GM19452 (cell line): ENCODE measurements around the gene COA8.

Experiments used
- ATAC-seq: cut with Tn5 transposase; IDR thresholded peaks from one replicate; pipeline ENCODE4 v1.9.1; 2021; ENCODE audit not compliant: unreplicated experiment

Gene COA8

DNA sequence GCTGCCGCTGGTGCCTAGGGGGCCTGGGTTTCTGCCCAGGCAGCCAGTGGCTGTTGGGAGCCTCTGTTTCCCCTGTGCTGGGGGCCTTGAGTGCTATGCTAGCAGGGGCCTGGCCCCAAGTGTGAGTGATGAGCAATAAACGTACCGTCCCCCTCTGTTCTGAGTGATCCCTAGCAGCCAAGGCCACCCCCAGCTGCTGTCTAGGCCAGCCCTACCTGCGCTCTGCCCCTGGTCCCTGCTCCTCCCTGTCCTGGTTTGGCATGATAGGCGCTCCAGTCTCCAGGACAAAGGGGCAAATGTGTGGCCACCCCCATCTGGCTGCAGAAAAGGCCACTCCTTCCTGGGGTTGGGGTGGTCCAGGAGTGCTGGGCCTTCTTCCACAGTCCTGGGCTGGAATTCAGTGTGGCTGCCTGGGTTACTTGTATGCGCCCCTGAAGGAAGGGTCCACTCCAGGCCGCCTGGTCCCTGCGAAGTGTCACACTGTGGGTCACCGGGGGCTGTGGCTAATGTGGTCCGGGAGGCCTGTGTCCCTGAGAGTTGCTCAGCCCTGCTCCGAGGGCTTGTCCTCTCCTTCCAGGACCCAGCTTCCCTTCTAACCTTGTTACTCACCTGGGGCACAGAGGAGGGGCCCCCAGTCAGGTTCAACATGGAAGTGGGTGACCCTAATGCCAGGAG, 26.7 kb upstream of the COA8 start:
- no peak for ATAC-seq

DNA sequence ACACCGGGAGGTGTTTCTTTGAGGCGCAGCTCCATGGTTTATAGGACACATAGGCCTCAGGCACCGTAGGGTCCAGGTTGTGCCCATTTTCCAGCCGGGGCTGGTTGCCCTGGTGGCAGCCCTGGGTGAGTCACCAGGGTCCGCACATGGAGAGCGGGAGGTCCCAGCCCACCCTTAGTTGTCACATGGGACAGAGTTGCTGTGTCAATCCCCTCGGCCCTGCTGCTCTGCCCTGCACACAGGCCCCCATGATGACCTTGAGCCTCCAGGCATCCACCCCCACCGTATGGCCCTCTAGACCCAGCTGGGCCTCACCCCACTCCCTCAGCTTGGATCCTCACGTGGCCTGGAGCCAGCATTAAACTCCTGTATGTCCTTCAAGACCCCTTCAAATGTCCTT, 26.1 kb upstream of the COA8 start:
- no peak for ATAC-seq

GRCh38 chr14:103537175-103537990, 25.4 kb upstream of the COA8 start:
- no peak for ATAC-seq

- no peak for ATAC-seq
Measured at GRCh38 chr14:103538291-103539055, 24.3 kb upstream of the COA8 start.

- no peak for ATAC-seq
Measured at GRCh38 chr14:103539056-103539825, 23.5 kb upstream of the COA8 start.

GRCh38 chr14:103540821-103541708, 21.7 kb upstream of the COA8 start:
- no peak for ATAC-seq

DNA sequence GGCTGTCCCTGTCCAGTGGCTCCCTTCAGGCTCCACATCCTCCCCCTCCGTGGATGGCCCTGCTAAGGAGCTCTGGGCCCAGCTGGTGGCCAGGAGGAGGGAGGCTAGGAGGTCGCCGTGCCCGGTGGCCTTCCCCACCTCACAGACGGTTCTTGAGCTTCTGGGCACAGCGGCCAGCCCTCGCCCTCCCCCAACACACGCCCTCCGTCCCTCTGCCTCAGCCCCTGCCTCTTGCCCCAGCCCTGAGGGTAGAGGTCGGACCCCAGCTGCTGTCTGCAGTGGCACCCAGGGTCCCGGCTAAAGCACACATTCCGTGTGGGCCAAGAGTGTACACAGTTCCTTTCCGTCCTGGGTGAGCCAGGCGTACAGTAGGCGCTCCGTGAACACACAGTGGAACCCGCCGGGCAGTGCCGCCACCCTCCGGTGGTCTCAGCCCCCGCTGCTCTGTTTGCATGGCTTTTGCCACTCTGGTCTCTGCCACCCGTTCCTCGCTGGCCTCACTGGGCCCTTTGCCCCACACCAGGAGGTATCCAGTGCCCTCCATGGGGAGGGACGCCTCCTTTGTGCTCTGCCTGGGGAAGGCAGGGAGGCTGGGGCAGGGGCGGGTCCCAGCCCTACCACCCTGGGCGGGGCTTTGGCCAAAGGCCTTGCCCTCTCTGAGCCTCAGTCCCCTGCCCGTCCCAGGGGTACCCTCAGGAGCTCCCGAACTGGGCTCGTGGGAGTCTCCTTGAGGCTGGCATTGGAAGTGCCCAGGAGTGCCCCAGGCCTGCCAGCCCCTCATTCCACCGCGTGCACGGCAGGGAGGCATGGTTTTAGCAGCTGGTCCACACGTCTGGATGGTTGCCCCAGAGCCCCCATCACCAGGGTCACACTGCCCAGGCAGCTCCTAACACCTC, 20.8 kb upstream of the COA8 start:
- ATAC-seq, result no peak

- ATAC-seq, result no peak
Measured at GRCh38 chr14:103542605-103543088, 20.1 kb upstream of the COA8 start.

- ATAC-seq, result no peak
Measured at GRCh38 chr14:103543140-103543539, 19.6 kb upstream of the COA8 start.

- no peak for ATAC-seq
Measured at GRCh38 chr14:103543721-103544387, 18.9 kb upstream of the COA8 start.

DNA sequence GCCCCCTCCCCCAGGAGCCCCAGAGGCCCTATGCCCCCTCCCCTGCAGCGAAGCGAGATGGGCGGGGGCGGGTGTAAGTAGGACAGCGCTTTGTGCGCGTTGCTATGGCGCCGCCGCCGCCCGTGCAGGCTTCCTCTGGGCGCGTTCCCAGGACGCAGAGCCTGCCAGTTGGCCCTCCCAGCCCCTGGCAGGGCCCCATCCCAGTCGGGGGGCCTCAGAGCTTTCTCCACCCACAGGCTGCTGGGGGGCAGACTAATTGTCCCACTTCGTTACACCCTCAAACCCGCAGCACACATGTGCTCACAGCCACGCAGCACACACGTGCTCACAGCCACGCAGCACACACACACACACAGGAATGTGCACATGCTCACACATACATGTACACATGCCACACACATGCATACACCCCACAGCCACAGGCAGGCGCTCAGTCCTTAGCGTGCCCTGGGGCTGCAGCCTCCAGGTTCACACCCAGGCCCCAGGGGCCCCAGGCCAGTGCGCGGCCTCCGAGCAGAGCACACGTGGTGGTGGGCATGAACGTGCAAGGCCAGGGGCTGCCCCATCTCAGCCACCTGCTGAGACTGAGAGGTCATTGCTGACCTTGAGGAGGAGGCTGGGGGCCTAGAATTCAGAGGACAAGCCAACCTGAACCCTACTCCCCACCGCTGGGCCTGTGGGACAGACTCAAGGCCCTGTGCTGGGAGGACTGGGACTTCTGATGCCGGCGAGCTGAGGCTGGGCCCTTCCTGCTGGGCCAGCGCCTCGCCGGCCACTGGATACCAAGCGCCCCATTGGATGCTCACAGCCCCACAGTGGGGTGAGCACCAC, 18.2 kb upstream of the COA8 start:
- ATAC-seq, result no peak

DNA sequence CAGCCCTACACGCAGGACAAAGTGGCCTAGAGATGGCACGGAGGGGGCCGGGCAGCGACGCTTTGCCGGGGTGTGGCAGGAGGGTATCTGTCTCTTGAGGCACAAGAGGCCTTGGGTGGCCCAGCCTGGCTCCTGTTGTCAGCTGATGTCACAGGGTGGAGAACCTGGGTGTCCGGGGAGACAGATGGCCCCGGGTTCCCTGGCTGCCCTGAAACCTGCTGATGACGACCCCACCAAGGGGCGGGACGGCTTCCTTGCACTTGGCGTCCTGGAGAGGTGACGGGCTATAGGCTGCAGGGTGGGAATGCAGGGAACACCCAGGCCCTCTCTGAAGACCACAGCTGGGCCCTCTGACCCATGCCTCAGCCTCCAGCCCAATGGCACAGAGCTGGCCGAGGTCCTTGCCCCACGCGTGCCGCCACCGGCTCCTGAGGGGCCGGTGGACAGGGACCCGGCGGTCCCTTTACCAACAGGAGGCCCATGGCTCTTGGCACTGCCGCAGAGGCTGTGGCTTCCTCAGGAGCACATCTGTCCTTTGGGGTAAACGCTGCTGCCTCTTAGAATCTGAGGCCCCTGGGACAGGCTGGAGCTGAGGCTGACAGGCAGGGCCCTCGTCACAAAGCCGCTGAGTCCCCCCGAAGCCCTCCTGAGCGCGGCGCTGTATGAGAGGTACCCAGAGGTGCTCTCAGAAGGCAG, 17.4 kb upstream of the COA8 start:
- no peak for ATAC-seq

- ATAC-seq, result no peak
Measured at GRCh38 chr14:103545915-103546651, 16.7 kb upstream of the COA8 start.

DNA sequence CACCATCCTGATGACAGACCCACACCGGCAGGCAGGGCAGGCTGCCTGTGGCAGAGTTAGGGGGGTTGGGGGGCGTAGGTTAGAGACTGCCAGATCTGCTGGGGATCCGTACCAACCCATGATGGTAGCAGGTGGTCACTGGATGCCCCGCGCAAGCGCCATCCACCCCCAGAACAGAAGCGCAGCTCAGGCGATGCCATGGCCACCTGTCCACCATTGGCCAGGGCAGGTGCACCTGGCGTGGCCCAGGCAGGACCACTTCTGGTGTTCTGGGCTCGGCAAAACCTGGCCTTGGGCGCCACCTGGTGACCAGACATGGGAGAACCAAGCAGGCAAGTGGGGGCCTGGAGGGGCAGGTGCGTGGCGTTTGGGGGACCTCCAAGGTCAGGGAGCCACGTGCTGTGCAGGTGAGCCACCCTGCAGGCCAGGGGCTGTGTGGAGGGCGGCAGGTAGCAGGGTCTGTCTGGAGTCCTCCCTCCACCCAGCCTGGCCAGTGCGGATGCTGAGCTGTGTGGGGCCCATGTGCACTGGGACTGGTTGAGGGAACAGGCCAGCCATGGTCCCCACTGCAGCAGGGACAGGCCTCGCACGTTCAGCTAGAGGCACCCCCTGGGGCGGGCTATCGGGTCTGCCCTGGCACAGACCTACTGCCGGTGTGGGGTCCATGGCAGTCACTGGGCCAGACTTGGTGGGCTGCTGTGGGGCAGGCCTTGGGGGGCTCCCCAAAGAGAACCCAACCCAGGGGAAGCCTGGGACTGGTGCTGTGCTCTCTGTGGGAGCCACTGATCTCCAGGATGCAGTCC, 15.9 kb upstream of the COA8 start:
- no peak for ATAC-seq

GRCh38 chr14:103547455-103547940, 15.3 kb upstream of the COA8 start:
- no peak for ATAC-seq
